Skeletal muscle cell (primary cell): Measurements from ENCODE around the gene SIK1.
"Not testable (repeated sequence)": the region's sequence is repeated elsewhere in the genome, so short reads cannot be mapped to it uniquely, and the experiment has no call there.

Experiments used
- DNase-seq: peaks from one replicate; pipeline ENCODE4 v3.0.0-alpha.2; 2010; ENCODE audit warnings: low read depth
- H3K4me3 ChIP-seq: 2 replicates; pipeline ENCODE4 v1.5.1; 2011; ENCODE audit warnings: low read depth, mild to moderate bottlenecking, control low read depth, low read length, moderate library complexity

The SIK1 gene

DNA sequence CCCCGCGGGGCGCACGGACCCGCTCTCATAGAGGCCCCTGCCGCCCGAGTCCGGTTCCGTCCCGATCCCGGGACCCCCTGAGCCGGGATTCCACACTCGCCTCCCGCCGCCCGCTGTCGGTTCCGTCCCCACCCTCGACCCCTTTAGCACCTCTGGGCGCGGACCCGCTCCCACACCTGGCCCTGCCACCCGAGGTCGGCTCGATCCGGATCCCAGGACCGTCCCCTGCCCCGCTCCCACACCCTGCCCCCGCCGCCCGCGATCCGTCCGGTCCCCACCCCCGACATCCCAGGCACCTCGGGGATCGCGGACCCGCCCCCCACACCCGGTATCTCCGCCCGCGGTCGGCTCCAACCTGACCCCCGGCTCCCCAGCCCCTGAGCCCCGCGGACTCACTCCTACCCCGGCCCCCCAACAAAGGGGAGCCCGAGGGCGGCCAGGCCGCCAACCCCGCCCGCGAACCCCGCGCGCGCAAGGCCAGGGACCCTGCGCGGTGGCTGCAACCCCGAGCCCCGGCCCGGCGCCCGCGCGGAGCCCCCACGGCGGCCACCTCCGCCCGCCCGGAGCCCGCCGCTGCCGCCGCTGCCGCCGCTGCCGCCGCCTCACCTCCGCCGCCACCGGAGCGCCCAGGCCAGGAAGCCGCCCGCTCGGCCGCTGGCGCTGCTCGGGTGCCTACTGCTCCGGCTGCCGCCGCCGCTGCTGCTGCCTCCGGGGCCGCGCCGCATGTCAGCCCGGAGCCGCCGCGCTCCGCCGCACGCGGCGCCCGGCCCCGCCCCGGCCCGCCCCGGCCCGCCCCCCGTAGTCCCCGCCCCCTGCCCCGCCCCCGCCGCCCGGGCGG, at the start of gene SIK1:
SIK1 (minus strand) TSS at position 728 of the 838 bp plus-strand sequence. CDS start 953 bp downstream, outside the sequence.
- not testable (repeated sequence) for H3K4me3 ChIP-seq, DNase-seq

DNA sequence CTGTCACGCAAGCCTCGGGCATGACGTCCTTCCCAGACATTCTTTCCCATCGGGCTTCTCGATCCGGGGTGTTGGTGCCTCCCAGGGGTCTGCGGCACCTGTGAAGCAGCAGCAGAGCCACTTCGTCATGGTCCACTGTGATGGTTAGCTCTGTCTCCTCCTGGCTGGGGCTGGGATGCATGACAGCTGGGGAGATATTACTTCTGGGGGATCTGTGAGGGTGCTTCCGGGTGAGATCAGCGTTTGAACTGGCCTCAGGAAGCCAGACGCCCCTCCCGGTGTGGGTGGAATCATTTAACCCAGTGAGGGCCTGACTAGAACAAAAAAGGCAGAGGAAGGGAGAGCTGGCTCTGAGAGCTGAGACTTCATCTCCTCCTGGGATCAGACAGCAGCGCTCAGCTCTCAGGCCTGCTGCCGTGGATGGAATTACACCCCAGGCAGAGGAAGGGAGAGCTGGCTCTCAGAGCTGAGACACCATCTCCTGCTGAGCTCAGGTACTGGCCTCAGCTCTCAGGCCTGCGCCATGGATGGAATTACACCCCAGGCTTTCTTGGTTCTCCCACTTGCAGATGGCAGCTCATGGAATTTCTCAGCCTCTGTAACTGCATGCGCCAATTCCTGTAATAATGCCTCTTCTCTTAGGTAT, 44.8 kb upstream of the SIK1 start:
- DNase-seq: not testable (repeated sequence)

DNA sequence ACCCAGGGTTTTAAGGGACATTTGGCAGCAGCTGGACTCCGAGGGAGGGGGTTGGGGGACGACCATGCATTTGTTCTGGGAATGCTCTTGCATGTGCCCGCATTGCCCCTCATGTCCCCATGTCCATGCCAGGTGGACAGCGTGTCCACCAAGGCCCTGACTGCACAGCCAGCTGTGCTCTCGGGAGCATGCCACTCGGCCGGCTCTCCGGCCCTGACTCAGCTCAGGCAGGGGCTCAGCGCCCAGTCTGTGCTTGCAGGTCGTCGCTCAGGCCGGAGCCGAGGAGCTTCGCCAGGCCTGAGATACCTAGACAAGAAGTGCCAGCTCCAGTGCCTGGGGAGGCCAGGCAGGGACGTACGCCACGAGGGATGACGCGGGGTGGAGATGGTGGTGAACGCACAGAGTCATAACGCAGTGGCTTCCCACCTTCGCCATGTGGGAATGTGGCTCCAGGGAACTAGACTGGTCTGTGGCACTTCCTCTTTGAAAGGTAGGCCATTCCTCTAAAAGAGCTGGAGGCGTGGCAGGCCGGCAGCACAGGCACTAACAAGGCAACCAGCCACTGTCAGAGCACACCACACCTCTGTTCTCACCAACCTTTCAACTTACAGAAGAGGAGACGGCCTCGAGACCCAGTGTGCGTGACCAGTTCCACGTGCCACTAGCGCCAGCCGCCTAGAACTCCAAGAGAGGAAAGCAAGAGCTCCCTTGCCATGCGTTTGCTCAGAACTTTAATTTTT, 43.0 kb upstream of the SIK1 start:
- not testable (repeated sequence) for DNase-seq, H3K4me3 ChIP-seq

More for the DNA sequence above, 44.8 kb upstream of the SIK1 start:
- not testable (repeated sequence) for H3K4me3 ChIP-seq

DNA sequence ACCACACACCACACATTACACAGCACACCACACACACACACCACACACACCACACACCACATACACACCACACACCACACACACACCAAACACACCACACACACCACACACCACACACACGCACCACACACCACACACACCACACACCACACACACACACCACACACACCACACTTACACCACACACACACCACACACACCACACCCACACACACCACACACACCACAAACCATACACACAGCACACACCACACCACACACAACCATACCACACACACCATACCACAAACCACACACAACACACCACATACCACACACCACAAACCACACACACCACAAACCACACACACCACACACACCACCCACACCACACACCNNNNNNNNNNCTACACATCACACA, 40.9 kb upstream of the SIK1 start:
- no peak for DNase-seq
- no peak overlapping the region for H3K4me3 ChIP-seq

DNA sequence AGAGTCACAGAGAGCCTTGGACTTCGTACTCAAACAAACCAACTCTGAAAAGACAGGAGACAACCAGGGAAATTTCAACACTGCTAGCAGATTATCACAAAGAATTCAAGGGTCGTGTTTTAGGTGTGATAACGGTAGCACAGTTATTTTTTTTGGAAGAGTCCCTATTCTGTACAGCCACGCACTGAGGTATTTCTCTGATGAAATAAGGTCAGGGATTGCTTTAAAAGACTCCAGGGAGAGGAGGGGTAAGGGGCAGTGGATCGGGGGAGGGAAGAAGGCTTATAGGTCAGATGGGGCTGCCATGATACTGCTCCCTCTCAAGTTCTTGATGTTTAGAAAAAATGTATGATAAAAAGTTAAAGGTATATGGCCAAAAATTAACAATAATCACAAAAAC, 38.2 kb upstream of the SIK1 start:
- not testable (repeated sequence) for DNase-seq, H3K4me3 ChIP-seq

DNA sequence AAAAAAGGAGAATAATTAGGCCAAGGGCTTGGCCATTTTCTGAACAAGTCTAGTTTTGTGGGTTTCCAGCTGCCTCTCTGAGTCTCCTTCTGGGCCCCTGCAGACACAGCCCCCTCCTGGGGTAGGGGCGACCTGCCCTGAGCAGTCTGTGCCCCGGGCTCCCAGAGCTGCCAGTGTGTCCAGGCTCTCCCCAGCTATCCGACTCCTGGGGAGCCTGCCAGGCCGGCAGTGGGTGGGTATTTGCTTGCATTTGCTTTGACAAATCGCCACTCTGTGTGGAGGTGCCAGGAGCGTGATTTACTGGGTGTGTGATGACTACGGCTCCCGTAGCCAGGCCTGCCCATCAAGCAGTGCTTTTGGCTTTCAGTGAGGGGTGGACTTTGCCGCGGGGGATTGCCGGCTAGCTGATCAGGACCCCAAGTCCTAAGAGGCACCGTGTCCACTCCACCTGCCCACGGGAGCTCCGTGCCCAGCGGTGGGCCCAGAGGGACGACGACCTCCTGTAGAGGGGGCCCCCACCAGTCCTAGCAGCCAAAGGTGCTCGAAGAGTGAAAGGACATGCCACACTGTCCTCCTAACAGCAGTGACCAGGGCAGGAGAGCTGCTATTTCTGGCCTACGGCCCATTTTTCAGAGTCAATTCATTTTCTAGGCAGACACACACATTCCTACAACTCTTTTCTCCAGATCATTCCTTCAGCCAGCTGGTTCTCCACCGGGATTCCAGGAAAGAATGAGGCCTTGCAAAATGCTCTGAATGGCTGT, 36.7 kb upstream of the SIK1 start:
- DNase-seq, H3K4me3 ChIP-seq: not testable (repeated sequence)

DNA sequence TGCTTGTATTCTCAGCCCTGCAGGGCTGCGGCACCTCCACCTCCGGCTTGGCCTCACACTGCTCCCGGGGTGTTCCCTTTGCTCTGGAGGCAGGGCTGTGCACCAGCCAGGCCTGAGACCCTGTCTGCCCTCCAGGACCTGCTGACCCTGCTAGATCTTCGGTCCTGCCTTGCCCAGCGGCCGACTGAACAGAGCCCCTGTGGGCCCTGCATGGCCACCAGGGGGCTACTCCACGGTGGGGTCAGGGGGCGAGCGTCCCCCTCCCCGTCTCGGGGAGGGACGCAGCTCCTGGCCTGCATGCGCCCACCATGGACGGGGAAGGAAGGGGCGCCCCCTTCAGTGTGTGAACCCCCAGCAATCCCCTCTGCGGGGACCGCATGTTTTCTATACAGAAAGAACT, 36.0 kb upstream of the SIK1 start:
- H3K4me3 ChIP-seq, DNase-seq: not testable (repeated sequence)

DNA sequence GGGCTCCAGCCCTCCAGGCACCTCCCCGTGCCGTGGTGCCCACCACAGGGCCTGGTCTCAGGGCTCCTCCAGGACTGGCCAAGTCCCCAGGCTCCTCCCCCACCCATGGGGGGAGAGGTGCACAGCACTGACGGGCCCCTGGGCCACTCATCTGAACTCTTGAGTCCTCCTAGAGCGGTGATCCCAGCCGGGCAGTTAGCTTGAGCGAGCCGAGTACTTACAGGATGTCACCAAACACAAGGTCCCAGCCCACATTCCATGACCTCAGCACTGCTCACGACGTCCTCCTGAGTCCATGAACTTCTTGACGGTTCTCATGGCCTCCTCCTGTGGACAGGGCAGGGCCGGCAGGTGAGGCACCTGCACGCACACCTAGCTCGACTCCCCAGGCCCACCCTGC, 33.5 kb upstream of the SIK1 start:
- H3K4me3 ChIP-seq, DNase-seq: not testable (repeated sequence)

DNA sequence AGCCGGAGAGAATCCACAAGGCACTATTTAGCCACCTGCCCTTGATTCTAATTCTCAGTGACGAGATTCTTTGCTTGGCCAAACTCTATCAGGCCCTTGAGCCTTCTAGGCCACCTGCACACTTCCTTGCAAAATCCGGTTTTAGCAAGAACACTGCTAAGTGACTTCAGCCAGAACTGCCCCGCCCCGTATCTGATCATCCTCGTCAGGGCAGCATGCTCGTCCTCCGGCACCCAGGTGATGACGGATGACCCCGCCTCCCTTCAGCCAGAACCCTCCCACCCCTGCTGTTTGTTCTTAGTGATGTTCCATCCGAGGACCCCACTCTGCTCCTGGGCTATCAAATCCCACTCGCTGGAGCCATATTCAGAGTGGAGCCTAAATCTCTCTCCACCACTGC, 32.1 kb upstream of the SIK1 start:
- H3K4me3 ChIP-seq, DNase-seq: not testable (repeated sequence)

DNA sequence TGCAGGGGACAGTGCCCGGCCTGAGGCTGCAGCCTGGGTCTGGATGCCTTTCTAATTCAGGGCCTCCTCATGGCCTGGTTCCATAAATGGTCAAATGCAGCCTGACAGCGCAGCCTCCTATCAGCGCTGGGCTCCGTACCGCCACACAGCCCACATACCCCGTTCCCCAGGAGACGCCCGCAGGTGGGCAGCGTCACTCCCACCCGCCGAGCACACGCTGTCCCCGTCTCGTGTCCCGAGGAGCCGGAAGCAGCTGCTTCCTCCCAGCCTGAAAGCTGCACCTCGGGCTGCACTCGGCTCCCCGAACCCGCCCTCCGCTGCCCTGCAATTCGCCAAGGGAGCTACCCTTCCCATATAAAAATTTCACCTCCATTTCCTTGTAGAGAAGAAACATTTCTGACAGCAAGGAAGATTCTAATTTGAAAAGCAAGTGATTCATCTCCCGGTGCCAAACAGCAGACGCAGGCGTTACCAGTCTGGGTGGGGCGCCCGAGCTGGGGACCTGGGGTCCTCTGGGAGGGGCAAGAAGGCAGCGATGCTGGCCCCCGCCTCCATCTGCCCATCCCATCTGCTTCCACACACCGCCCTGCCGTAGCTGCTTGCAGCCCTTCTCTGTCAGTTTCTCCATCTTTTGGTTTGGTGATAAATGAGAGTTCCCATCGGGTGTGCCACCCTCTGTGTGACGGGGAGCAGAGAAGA, 29.8 kb upstream of the SIK1 start:
- not testable (repeated sequence) for DNase-seq

DNA sequence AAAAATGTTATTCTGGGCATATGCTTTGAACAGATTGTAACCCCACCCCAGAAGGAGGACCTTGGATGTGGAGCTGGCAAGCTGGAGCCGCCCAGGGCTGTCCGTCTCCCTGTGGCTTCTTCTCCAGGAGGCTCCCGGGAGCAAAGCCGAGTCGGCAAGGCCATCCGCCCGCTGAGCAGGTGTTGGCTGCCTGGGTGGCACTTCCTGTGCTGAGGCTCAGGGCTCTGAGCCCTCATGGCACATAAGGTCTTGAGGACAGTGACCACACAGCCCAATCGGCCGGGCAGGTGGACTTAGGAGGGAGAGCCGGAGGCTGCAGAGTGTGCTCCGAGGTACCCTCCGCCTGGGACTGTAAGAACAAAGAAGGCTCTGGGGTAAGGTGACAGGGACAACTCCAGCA, 28.8 kb upstream of the SIK1 start:
- H3K4me3 ChIP-seq, DNase-seq: not testable (repeated sequence)

More for the DNA sequence above, 29.8 kb upstream of the SIK1 start:
- H3K4me3 ChIP-seq: not testable (repeated sequence)

DNA sequence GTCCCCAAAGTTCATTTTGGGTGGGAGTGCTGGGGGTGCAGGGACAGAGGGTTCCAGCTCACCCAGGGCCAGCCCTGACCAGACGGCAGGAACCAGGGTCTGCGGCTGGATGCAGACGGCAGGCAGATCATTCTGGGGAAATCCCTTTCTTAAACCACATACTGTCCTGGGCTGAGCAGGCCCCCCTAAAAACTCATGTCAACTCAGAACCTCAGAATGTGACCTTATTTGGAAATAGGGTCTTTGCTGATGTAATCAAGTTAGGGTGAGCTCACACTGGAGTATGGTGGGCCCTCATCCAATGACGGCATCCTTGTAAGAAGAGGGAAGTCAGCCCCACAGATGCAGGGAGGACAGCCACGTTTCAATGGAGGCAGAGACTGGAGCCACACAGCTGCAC, 27.2 kb upstream of the SIK1 start:
- H3K4me3 ChIP-seq, DNase-seq: not testable (repeated sequence)

DNA sequence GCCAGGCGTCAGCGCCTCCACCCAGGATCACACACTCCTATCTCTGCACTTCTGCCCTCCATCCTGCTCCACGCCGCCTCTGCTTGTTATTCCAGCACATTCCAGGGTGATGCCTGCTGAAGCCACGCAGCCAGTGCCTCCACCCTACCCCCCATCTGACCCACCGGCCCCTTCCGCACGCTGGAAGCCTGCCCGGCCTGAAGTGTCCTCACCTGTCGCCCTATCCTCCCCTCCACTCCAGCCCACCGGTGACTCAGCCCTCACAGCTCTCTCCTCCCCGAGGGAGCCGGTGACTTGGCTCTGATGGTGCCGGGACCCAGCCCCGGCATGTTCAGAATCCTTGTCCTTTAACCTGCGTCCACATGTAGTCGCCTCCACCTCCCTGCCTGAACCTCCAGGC, 24.9 kb upstream of the SIK1 start:
- not testable (repeated sequence) for DNase-seq, H3K4me3 ChIP-seq

DNA sequence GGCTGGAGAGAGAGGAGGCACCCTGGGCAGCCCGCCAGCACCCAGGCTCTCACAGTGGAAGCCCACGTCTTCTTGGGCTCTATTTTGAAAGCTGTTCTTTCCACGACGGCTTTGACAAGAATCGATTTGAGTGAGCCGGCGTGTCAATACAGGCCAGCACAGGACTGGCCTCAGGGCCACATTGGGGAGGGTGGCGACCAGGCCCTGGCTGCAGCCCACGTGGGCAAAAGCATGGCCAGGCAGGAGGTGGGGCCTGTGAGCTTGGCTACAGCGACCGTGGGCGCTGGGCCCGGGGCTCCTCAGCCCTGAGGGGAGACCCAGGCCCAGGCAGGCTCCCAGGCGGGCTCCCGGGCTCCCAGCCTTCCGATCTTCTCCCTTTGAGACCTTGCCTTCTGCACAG, 23.4 kb upstream of the SIK1 start:
- H3K4me3 ChIP-seq, DNase-seq: not testable (repeated sequence)

DNA sequence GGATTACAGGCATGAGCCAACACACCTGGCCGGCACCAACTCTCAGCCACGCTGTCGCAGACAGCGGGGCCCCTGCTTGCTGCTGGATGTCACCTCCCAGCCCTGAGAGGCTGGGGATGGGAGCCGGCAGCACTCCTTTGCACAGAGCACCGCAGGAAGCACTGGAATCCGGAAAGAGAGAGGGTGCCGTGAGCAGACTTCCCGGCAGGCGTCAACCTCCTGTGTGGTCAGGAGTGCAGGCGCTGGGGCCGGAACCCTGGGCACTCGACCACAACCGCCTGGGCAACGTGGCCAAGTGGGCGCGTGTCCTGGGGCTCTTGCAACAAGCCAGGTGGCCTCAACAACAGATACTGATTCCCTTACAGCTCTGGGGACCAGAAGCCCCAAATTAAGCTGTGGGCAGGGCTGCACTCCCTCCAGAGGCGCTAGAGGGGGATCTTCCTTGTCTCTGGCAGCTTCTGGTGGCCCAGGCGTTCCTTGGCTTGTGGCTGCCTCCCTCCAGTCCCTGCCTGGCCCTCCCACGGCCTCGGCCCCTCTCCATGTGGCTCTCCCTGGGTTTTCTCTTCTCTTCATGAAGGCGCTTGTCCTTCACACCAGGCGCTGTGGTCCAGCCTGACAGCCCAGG, 20.5 kb upstream of the SIK1 start:
- not testable (repeated sequence) for DNase-seq

DNA sequence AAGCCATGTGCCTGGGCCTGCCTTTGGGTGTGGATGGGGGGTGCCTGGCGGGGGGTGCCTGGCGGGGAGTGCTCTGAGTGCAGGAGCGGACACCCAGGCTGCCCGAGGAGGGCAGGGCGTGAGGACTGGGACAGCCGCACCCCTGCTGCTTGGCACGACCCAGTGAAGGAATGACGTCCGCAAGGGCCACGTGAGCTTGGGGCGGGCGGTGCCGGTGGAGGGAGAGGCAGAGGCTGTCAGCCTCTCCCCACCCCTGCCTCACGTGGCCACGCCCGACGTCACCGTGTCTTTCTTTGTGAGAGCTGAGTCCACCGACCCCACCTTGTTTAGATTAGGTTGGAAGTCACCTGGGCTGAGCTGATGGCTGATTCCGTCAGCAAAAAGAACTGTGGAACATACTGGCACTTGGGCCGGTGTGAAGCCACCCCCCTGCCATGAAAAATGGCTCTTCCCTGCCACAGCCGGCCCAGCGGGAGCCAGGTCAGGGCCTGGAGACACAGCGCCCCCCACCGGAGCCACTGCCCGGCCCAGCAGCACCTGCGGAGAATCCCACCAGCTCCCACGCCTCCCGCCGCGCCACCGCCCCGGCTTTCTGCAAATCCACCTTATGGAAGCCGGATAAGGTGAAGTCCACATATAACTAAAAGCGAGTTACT, 19.5 kb upstream of the SIK1 start:
- not testable (repeated sequence) for DNase-seq

More for the DNA sequence above, 20.5 kb upstream of the SIK1 start:
- not testable (repeated sequence) for H3K4me3 ChIP-seq

DNA sequence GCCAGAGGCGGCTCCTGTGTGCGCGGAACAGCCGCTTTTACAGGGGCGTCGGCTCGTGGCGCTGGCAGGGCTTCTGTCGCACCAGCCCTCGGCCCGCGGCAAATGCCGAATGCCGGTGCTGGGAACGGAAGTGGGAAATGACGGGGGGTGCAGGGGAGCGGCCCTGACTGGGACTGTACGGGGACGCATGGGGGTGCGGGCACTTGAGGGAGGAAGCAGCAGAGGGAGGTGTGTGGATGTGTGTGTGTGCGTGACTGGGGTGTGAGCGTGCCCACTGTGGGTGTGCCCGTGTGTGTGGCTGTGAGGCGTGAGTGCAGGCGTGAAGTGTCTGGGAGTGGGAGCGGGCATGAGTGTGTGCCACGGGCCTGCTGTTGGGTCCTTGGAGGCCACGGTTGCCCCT, 17.6 kb upstream of the SIK1 start:
- H3K4me3 ChIP-seq, DNase-seq: not testable (repeated sequence)

More for the DNA sequence above, 19.5 kb upstream of the SIK1 start:
- H3K4me3 ChIP-seq: not testable (repeated sequence)

DNA sequence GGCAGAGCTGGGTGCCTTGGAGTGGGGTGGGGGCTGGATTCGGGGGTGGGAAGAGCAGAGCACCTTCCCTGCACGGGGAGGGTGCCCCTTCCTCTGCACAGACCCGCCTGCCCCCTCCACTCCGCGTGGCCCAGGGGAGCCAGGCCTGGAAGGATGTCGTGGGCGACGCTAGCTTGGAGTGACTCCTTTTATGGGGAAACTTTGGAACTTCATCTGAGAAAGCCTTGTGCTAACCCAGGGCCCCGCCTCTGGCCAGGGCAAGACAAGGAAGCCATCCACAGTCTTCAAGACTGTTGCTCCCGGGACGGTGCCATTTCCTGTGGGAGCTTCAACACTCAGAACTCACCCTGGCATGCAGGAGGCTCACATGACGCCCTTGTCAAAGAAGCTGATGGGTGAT, 15.6 kb upstream of the SIK1 start:
- DNase-seq, H3K4me3 ChIP-seq: not testable (repeated sequence)
